Endothelial cell of umbilical vein (primary cell): Measurements from ENCODE around the gene GRK6. TPM values are rescaled to one million over a fixed set of nuclear protein-coding genes. Genes with fewer than 3 reads are reported as not detected.

Experiments used
- BruUV-seq: library from RNA; stranded (reverse); fragments of 400-500 nt; replicated peaks from 2 replicates; lab custom pipeline; 2021; lab: Mats Ljungman, UMichigan
- CTCF ChIA-PET: fragments of 300-600, 350-600 bp; sonication (Branson Sonifier 250); formaldehyde crosslinking; loops from one replicate; lab custom pipeline; 2021; ENCODE audit warnings: antibody characterized with exemption, inconsistent platforms; lab: Charles Lee
- POLR2A ChIA-PET: fragments of 300-600, 350-600 bp; sonication (Branson Sonifier 250); formaldehyde crosslinking; loops from one replicate; lab custom pipeline; 2021; ENCODE audit warnings: antibody characterized with exemption, inconsistent platforms; lab: Charles Lee
- DNase-seq: peaks from one replicate; pipeline ENCODE4 v3.0.0-alpha.2; 2011; ENCODE audit warnings: low read depth, low spot score
- FAIRE-seq: peaks from 2 replicates; lab custom pipeline; 2011; peaks lifted over from hg19 to GRCh38; lab: Jason Lieb, UNC
- H2AFZ ChIP-seq: 2 replicates; pipeline ENCODE4 v1.6.0; 2012; ENCODE audit warnings: low read depth, low read length, control low read depth, inconsistent platforms
- H3K27ac ChIP-seq: 2 replicates; pipeline ENCODE4 v1.5.1; 2011; ENCODE audit warnings: low read depth, mild to moderate bottlenecking, control low read depth, low read length, moderate library complexity; ENCODE audit not compliant: insufficient read depth
- H3K27me3 ChIP-seq, 2 experiments: 2 replicates each; pipeline versions ENCODE4 v1.6.0 to v1.6.1; 2011; ENCODE audit warnings: low read length in 2 of 2, mixed read lengths in 1 of 2; ENCODE audit not compliant: control insufficient read depth in 2 of 2, insufficient read depth in 2 of 2
- H3K36me3 ChIP-seq, 2 experiments: 2 replicates in 1 of 2; 3 replicates in 1 of 2; pipeline ENCODE4 v1.5.1; 2011; ENCODE audit warnings: low read length in 2 of 2, mild to moderate bottlenecking in 1 of 2, moderate library complexity in 1 of 2; ENCODE audit not compliant: control insufficient read depth in 2 of 2, insufficient read depth in 2 of 2; ENCODE audit errors: extremely low read depth in 1 of 2
- H3K4me1 ChIP-seq: 3 replicates; pipeline ENCODE4 v1.5.1; 2011; ENCODE audit warnings: mild to moderate bottlenecking, low read length; ENCODE audit not compliant: control insufficient read depth, insufficient read depth; ENCODE audit errors: extremely low read depth
- H3K4me2 ChIP-seq: 2 replicates; pipeline ENCODE4 v1.6.1; 2011; ENCODE audit warnings: low read length, control low read depth, mixed read lengths; ENCODE audit not compliant: insufficient read depth
- H3K4me3 ChIP-seq, 3 experiments: fragments of 200-600 bp in 1 of 3; sonication (generic), shearing (Covaris generic) in 1 of 3; replicated peaks in 1 of 3; 2 replicates each; pipeline ENCODE4 v1.5.1; 2011 to 2016; ENCODE audit warnings: control low read depth in 3 of 3, low read length in 3 of 3, mild to moderate bottlenecking in 2 of 3, inconsistent platforms in 1 of 3, low read depth in 1 of 3, moderate library complexity in 1 of 3; ENCODE audit not compliant: insufficient read depth in 1 of 3
- H3K79me2 ChIP-seq: 2 replicates; pipeline ENCODE4 v1.6.0; 2012; ENCODE audit warnings: low read length, inconsistent platforms; ENCODE audit not compliant: control insufficient read depth, insufficient read depth
- H3K9ac ChIP-seq: replicated peaks from 2 replicates; pipeline ENCODE3; 2011; ENCODE audit warnings: low read length, control low read depth; ENCODE audit not compliant: insufficient read depth; ENCODE audit errors: extremely low read depth
- H3K9me1 ChIP-seq: replicated peaks from 3 replicates; pipeline ENCODE4 v1.6.0; 2011; ENCODE audit warnings: mild to moderate bottlenecking, low read length; ENCODE audit not compliant: control insufficient read depth, insufficient read depth; ENCODE audit errors: extremely low read depth
- H3K9me3 ChIP-seq: replicated peaks from 2 replicates; pipeline ENCODE4 v1.5.1; 2012; ENCODE audit warnings: low read length, inconsistent platforms; ENCODE audit not compliant: control insufficient read depth, insufficient read depth
- H4K20me1 ChIP-seq: replicated peaks from 2 replicates; pipeline ENCODE3; 2011; ENCODE audit warnings: mild to moderate bottlenecking, low read length; ENCODE audit not compliant: control insufficient read depth, insufficient read depth; ENCODE audit errors: extremely low read depth
- CTCF ChIP-seq, 2 donors: IDR thresholded peaks; 1 replicate in 1 of 2; 2 replicates in 1 of 2; pipeline ENCODE4 v1.5.1; 2011; ENCODE audit warnings: low read length in 2 of 2, mild to moderate bottlenecking in 2 of 2, moderate library complexity in 2 of 2, control low read depth in 1 of 2, inconsistent platforms in 1 of 2, low read depth in 1 of 2; ENCODE audit not compliant: insufficient read depth in 1 of 2; ENCODE audit errors: extremely low read depth in 1 of 2
- EZH2 ChIP-seq: IDR thresholded peaks from 2 replicates; pipeline ENCODE4 v1.6.1; 2012; ENCODE audit warnings: borderline replicate concordance, low read depth, mild to moderate bottlenecking, moderate library complexity, low read length, inconsistent platforms; ENCODE audit not compliant: severe bottlenecking
- FOS ChIP-seq: IDR thresholded peaks from 2 replicates; pipeline ENCODE4 v1.6.1; 2011; ENCODE audit warnings: mild to moderate bottlenecking, low read length, moderate library complexity, borderline replicate concordance; ENCODE audit not compliant: insufficient read depth
- GATA2 ChIP-seq: IDR thresholded peaks from 2 replicates; pipeline ENCODE4 v1.7.0; 2011; ENCODE audit warnings: low read depth, mild to moderate bottlenecking, moderate library complexity, mixed read lengths, low read length; ENCODE audit not compliant: insufficient read length, insufficient read depth
- JUN ChIP-seq: IDR thresholded peaks from 2 replicates; pipeline ENCODE4 v1.6.1; 2011; ENCODE audit warnings: borderline replicate concordance, low read depth; ENCODE audit not compliant: insufficient read length, insufficient read depth
- MYC ChIP-seq: IDR thresholded peaks from one replicate; pipeline ENCODE4 v1.6.1; 2011; ENCODE audit warnings: mild to moderate bottlenecking, low read depth, low read length
- POLR2A ChIP-seq: IDR thresholded peaks from 2 replicates; pipeline ENCODE4 v1.6.1; 2012; ENCODE audit warnings: low read depth, mild to moderate bottlenecking, control low read depth, low read length
- POLR2AphosphoS5 ChIP-seq: IDR thresholded peaks from 2 replicates; pipeline ENCODE4 v1.6.1; 2012; ENCODE audit warnings: low read depth, mild to moderate bottlenecking, control low read depth, low read length, moderate library complexity; ENCODE audit not compliant: insufficient read depth
- dilution Hi-C: fragments of 300-500 bp; cut with MboI; formaldehyde crosslinking; loops from one replicate; pipeline ENCODE4 v1.15.0; 2019; ENCODE audit warnings: low sequenced_read_pairs; ENCODE audit not compliant: extremely low pct_ligation_motif_present
- intact Hi-C: fragments of 100-400 bp; cut with micrococcal nuclease; formaldehyde crosslinking; loops from one replicate; pipeline ENCODE4 v1.10.0; 2022
- polyA plus RNA-seq, 4 experiments: library from polyadenylated mRNA; depleted of rRNA in 3 of 4; stranded (reverse) in 3 of 4; unstranded in 1 of 4; fragments of >200 nt; gene quantifications; 2 replicates each; pipeline versions ENCODE4 v1.2.1 to v1.2.3, GENCODE V29; 2011 to 2012; ENCODE audit warnings: missing spikeins in 1 of 4
- total RNA-seq: library from RNA; stranded (reverse); gene quantifications from 2 replicates; pipeline ENCODE4 v1.2.3, GENCODE V29; 2021
- TF ChIP-seq, protein P1 (sequence below): IDR thresholded peaks from 2 replicates; pipeline ENCODE4 v1.6.1; 2011; ENCODE audit not compliant: insufficient read depth, insufficient read length

GRK6 gene
- total and polyA plus RNA-seq, 2 donors (not counting 3 experiments of a cell fraction or from before 2014, with no cell fraction given), result 28.9 to 36.4 TPM

DNA sequence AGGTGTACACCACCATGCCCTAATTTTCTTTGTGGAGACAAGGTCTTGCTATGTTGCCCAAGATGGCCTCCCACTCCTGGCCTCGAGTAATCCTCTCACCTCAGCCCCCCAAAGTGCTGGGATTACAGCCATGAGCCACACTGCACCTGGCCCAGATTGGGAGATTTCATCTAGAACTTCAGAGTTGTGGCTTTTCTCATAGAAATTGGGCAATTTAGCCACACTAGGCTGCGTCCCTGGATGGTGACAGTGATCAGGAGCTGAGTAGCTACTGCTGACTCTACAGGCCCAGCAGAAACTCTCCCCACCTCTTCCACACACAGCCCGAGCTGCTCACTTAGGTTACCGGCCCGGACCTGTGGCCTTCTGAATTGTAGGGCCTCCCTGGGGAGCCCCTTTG lies 33.7 kb upstream of the GRK6 start:
- no TSS peak for BruUV-seq
- CTCF ChIA-PET, result interaction anchor here (0.9 to 5.7 kb wide), 6 partner anchors 10 to 109 kb away, joined by 3 to 246 read pairs (median 4); partner anchors contain the start of gene PRR7
- Histone ChIP-seq H3K9me1 (no peaks in the 10 kb centered on the region), H3K4me2 (no peak overlapping the region), H3K79me2 (no peaks in the 10 kb centered on the region), H3K9me3 (no peaks in the 10 kb centered on the region), H4K20me1 (no peaks in the 10 kb centered on the region), H3K9ac (no peak overlapping the region), H3K27me3 (no peaks in the 10 kb centered on the region), H3K27ac (no peak overlapping the region), H3K4me3 (no peak overlapping the region), H2AFZ (no peak overlapping the region), H3K36me3 (no peaks in the 10 kb centered on the region), H3K4me1 (no peaks in the 10 kb centered on the region)
- dilution Hi-C loops, result no loop called here
- FAIRE-seq (no peak), DNase-seq (no peak)
- intact Hi-C loops, result loop anchor here (5.0 kb wide), 1 partner anchor 280 kb away; no protein-coding TSS in a partner anchor
- TF ChIP-seq MYC (no peak), EZH2 (no peak), JUN (no peak), POLR2AphosphoS5 (no peak), POLR2A (no peak), GATA2 (no peak), FOS (no peak), CTCF (IDR thresholded peaks at IDR 0.05; ENCODE audit: extremely low read depth in 1 of 2, insufficient read depth in 1 of 2, low read depth in 1 of 2, low read length in 2 of 2) (no peak)
- TF ChIP-seq, protein P1, sequence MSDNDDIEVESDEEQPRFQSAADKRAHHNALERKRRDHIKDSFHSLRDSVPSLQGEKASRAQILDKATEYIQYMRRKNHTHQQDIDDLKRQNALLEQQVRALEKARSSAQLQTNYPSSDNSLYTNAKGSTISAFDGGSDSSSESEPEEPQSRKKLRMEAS, result no peak
- POLR2A ChIA-PET, result no interaction called here
